Measurements from ENCODE around the gene CFAP77. TPM values are rescaled to one million over a fixed set of nuclear protein-coding genes. Genes with fewer than 3 reads are reported as not detected.

CFAP77 gene
- total and polyA plus RNA-seq, 2 of the 4 experiments (the other 2 are of a cell fraction), result not detected

GRCh38 chr9:132520612-132521011 is 110.6 kb downstream of the CFAP77 start:
- H3K36me3 ChIP-seq (ENCODE audit: control insufficient read depth, insufficient read depth, low read length), result no peaks in the 10 kb centered on the region
- no peak overlapping the region for H3K4ac ChIP-seq (ENCODE audit: low read depth, low read length)
- no peak overlapping the region for H4K91ac ChIP-seq (ENCODE audit: insufficient read depth, low read depth, low read length)
- peaks cover 28% of the 10 kb centered on the region for H3K27me3 ChIP-seq (ENCODE audit: control insufficient read depth, insufficient read depth, low read length)
- 65% methylated on average over 4 of the region's 5 CpGs; no CpG with 5 or more reads in 1 of the 2 experiments for WGBS, 2 experiments (ENCODE audit: extremely low coverage in 2 of 2, insufficient read length in 1 of 2)
- no peak overlapping the region for H2AFZ ChIP-seq (replicated peaks; ENCODE audit: low read length, poor library complexity)
- ATAC-seq (ENCODE audit: low read depth) (no peak), DNase-seq (no peak)
- no peaks in the 10 kb centered on the region for H3K79me1 ChIP-seq (ENCODE audit: low read depth in 1 of 2, low read length in 2 of 2)
- H3K4me3 ChIP-seq (ENCODE audit: insufficient read depth, low read depth, low read length), result no peak overlapping the region
- POLR2A ChIA-PET (ENCODE audit: unreplicated experiment), result no interaction called here
- H2BK15ac ChIP-seq (ENCODE audit: low read depth, low read length), result no peak overlapping the region
- dilution Hi-C loops (cut with HindIII; ENCODE audit: low sequenced_read_pairs, unreplicated experiment), result no loop called here
- no peaks in the 10 kb centered on the region for H3K4me1 ChIP-seq (ENCODE audit: control insufficient read depth, insufficient read depth, low read length)
- no TSS peak for BruUV-seq (replicated peaks)
- no peak overlapping the region for H3K9ac ChIP-seq (ENCODE audit: low read depth, low read length)
- H2BK120ac ChIP-seq (ENCODE audit: low read depth, low read length), result no peak overlapping the region
- in situ Hi-C loops (cut with MboI; ENCODE audit: low sequenced_read_pairs), result no loop called here
- H3K18ac ChIP-seq (ENCODE audit: low read depth, low read length), result no peak overlapping the region
- intact Hi-C loops (cut with micrococcal nuclease), result no loop called here
- no peaks in the 10 kb centered on the region for H4K20me1 ChIP-seq (ENCODE audit: insufficient read depth, low read length)
- no peaks in the 10 kb centered on the region for H3K9me1 ChIP-seq (ENCODE audit: insufficient read depth, low read length)
- H2BK20ac ChIP-seq (ENCODE audit: low read depth, low read length), result no peak overlapping the region
- TF ChIP-seq POLR2A (IDR thresholded peaks at IDR 0.05; ENCODE audit: low read depth, low read length), result no peak
- TF ChIP-seq BHLHE40 (IDR thresholded peaks at IDR 0.05; ENCODE audit: low read depth, low read length), result no peak
- no peak for TF ChIP-seq MXI1 (IDR thresholded peaks at IDR 0.05; ENCODE audit: borderline replicate concordance, low read depth, low read length)
- no peak for TF ChIP-seq MAZ (IDR thresholded peaks at IDR 0.05; ENCODE audit: borderline replicate concordance, low read depth, low read length)
- TF ChIP-seq USF2 (IDR thresholded peaks at IDR 0.05; ENCODE audit: low read depth, low read length), result no peak
- TF ChIP-seq SMC3 (IDR thresholded peaks at IDR 0.05; ENCODE audit: low read depth, low read length), result no peak
- no peak for TF ChIP-seq CHD1 (IDR thresholded peaks at IDR 0.05; ENCODE audit: low read depth, low read length)
- TF ChIP-seq RFX5 (IDR thresholded peaks at IDR 0.05; ENCODE audit: low read depth, low read length), result no peak
- no peak for TF ChIP-seq MAFK (IDR thresholded peaks at IDR 0.05; ENCODE audit: low read depth, low read length)
- TF ChIP-seq ELK1 (IDR thresholded peaks at IDR 0.05; ENCODE audit: borderline replicate concordance, low read depth, low read length), result no peak
- no peak for TF ChIP-seq CEBPB (IDR thresholded peaks at IDR 0.05; ENCODE audit: low read depth, low read length)
- no peak overlapping the region for H4K5ac ChIP-seq (ENCODE audit: low read depth, low read length)
- H3K14ac ChIP-seq (replicated peaks; ENCODE audit: low read depth, low read length), result no peak overlapping the region
- no peaks in the 10 kb centered on the region for H3K9me3 ChIP-seq (ENCODE audit: control insufficient read depth, insufficient read depth, low read length)
- no peak overlapping the region for H3K56ac ChIP-seq (ENCODE audit: extremely low read depth, insufficient read depth, low read length)
- H3K23ac ChIP-seq (ENCODE audit: low read depth, low read length), result no peak overlapping the region
- no peak overlapping the region for H2AK9ac ChIP-seq (replicated peaks; ENCODE audit: low read depth, low read length, poor library complexity)
- H2AK5ac ChIP-seq (ENCODE audit: low read depth, low read length), result no peak overlapping the region
- no peak overlapping the region for H4K8ac ChIP-seq (ENCODE audit: low read depth in 2 of 2, low read length in 2 of 2)
- CTCF ChIA-PET, result no interaction called here
- H2BK5ac ChIP-seq (ENCODE audit: low read depth, low read length, poor library complexity, severe bottlenecking), result no peak overlapping the region
- H3K4me2 ChIP-seq (ENCODE audit: low read depth, low read length), result no peak overlapping the region
- H3K27ac ChIP-seq (ENCODE audit: insufficient read depth, low read length), result no peak overlapping the region
